Ishikawa (cell line): Measurements from ENCODE around the gene GPBAR1.

Source experiments
- CEBPB ChIP-seq: IDR thresholded peaks from 2 replicates; pipeline ENCODE4 v1.6.1; 2012
- FOXM1 ChIP-seq: IDR thresholded peaks from 2 replicates; pipeline ENCODE4 v1.6.1; 2012; ENCODE audit warnings: low read depth, borderline replicate concordance
- NFIC ChIP-seq: IDR thresholded peaks from 2 replicates; pipeline ENCODE4 v1.6.1; 2012
- TF ChIP-seq, protein P1 (sequence below): IDR thresholded peaks from 2 replicates; pipeline ENCODE4 v1.6.1; 2012; ENCODE audit warnings: low read depth, mild to moderate bottlenecking

DNA sequence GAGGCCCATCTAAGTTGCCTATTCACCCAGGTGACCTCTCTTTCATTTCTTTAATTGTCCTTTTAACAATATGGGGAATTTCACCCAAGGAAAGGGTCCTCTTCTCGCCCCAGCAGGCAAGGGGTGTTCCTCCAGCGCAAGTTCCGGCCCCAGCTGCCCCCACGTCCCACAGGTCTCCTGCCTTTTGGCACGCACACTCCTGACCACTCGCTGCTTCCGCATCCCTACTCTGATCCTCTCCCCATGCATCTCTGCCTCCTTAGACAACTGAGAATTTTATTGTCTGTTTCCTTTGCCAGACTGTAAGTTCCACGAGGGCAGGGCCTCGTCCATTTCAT, 44.5 kb upstream of the GPBAR1 start:
- TF ChIP-seq FOXM1 (no peak), NFIC (no peak), CEBPB (no peak)
- TF ChIP-seq, protein P1, sequence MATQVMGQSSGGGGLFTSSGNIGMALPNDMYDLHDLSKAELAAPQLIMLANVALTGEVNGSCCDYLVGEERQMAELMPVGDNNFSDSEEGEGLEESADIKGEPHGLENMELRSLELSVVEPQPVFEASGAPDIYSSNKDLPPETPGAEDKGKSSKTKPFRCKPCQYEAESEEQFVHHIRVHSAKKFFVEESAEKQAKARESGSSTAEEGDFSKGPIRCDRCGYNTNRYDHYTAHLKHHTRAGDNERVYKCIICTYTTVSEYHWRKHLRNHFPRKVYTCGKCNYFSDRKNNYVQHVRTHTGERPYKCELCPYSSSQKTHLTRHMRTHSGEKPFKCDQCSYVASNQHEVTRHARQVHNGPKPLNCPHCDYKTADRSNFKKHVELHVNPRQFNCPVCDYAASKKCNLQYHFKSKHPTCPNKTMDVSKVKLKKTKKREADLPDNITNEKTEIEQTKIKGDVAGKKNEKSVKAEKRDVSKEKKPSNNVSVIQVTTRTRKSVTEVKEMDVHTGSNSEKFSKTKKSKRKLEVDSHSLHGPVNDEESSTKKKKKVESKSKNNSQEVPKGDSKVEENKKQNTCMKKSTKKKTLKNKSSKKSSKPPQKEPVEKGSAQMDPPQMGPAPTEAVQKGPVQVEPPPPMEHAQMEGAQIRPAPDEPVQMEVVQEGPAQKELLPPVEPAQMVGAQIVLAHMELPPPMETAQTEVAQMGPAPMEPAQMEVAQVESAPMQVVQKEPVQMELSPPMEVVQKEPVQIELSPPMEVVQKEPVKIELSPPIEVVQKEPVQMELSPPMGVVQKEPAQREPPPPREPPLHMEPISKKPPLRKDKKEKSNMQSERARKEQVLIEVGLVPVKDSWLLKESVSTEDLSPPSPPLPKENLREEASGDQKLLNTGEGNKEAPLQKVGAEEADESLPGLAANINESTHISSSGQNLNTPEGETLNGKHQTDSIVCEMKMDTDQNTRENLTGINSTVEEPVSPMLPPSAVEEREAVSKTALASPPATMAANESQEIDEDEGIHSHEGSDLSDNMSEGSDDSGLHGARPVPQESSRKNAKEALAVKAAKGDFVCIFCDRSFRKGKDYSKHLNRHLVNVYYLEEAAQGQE, result no peak
